DMS53 treated with DMSO at 0.1 percent for 48 hours (cell line): ENCODE data around the gene NRBP1.

ENCODE experiments used
- DNase-seq: peaks from one replicate; lab custom pipeline; 2025; ENCODE audit not compliant: unreplicated experiment; lab: John Stamatoyannopoulos, UW

Gene NRBP1

DNA sequence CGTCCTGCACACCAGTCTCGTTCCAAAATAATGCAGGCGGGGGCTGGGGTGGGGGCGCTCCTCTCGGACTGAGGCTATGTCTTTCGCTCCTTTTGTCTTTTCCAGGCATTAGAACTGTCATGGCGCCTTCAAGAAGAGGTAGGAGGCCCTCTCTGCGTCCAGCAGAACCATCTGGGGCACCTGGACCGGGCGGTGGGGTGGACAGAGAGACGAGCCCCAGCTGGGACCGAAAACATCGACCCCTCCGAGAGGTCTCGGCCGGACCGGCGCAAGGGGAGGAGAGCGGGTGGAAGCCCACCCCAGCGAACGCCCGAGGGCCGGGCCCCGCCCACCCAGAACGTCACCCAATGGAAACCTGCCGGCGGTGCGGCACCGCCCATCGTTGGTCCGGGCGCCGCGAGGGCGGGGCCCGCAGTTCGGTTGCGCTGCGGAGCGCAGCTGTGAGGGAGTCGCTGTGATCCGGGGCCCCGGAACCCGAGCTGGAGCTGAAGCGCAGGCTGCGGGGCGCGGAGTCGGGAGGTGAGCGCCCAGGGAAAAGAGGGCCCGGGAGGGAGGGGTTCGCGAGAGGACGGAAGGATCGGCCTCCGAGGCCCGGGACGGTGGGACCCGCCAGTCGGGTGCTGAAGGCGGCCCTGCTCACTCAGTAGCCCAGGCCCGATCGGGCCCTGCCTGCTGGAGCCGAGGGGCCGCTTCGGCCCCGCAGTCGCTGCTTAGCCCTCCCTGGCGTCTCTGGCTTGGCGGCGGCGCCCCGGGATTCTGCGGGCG lies at the start of gene NRBP1:
NRBP1 (plus strand) TSS at position 419 of the 765 bp plus-strand sequence. CDS start 4,643 bp downstream, outside the sequence.
- peak; percentile 59 for DNase-seq

DNA sequence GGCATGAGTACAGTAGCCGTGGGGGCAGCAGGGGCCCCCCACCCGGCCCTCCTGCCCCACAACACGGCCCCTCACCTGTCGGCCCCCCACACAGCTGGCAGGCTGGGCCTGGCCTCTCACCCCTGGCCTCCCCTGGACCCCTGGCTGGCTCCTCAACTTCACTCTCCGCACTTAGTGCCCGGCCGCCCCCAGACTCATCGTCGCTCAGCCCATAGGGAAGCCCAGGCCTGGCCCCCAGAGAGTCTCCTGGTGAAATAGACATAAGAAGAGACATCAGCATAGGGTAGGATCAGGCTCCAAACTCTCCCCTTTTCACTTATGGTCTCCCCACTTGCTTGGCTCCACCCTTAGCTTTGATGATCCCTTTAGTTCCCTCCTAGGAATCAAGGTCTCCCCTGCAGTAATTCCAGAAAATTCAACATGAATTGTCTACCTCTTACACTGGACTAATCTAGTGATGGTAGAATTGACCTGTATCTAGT lies 49.6 kb upstream of the NRBP1 start:
- no peak for DNase-seq

DNA sequence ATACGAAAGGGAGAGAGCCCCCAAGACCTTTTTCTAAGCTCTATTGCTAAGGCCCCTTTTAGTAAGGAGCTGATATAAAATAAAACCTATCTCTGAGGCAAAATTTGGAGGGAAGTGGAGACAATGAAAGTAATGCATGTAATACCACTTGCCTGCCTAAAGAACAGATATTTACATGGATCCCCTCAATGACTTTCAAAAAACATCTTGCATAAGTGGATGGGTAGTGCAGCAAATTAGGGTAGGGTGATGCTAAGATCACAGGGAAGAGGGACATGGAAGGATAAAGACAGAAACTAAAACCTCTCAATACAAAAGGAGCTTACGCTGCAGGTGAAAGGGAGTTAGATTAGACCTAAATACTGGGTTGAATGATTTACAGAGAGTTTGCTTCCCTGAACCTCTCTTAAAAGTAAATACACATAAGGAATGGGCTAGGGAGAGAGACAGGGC lies 49.0 kb upstream of the NRBP1 start:
- DNase-seq: no peak

DNA sequence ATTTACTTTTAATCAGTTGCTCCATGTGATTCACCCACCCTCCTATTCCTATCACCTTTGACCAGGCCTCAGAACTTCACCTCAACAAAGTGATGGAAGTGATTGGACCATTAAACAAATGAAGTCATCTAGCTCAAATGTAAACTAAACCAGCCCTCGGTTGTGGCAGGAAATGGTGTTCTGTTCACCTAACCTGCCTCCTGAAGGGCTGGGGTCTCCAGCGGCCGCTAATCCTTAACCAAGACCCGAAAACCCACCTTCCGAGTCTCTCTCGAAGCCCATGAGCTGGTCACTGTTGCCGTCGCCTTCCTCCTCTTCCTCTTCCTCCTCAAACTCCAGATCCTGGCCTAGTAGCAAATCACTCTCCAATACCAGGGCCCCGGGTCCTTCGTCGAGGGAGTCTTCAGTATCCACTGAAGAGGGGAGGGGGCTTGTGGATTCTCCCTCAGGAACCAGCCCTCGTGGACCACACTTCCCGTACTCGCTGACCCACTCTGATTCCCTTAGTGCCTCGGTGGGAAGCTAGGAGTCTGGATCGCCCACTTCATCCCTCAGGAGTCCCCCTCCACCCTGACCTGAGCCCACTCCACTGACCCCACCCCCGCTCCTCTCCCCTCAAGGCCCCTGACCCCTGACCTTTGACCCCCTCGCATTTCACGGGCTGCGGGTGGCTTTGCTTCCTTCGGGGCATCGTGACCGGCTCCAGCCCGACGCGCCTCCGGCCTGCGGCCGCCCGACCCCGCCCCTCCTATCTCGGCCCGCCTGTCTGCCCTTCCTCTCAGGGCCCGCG lies 48.4 kb upstream of the NRBP1 start:
- DNase-seq: peak; percentile 35

DNA sequence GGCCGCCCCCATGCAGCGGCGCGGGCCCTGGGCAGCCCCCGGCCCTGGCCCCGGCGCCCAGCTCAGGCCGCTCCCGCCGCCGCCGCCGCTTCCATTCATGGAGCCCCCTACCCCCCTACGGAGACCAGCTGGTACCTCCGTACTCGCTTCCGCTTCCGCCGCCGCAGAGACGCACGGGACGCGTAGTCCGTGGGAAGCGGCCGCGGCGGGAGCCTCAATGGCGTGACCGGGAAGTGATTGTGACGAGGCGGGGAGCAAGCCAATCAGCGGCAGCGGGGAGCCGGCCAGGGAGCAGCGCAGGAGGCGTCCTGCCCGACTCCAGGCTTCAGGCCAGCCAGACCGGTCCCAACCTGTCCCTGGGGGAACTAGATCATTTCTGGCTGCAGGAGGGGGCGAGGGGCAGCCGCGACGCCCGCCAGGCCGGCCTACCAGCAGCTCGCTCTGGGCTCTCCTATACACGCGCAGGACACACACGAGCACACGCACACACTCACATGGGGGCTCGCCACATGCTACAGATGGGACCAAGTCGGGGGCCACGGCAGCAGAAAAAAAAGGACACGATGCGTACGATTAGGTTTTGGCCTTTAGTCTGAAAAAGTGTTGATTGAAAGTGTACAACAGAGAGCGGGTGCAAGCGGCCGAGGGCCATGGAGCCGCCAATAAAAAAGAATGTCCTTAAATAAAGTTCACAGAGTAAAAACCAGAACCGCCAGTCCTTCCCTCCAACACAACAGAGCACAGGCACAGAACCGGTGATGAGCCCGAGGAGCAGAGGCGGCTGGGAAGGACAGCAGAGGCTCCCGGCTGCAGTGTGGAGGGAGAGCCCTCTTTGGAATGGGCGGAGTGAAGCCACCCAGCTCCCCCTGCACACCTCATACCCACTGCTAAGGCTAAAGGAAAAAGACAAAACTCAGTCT lies 47.5 kb upstream of the NRBP1 start, which contains the start of gene ZNF513:
ZNF513 (minus strand) TSS at position 109 of the 920 bp plus-strand sequence. CDS start 208 bp downstream, outside the sequence.
- peak; percentile 76 for DNase-seq

DNA sequence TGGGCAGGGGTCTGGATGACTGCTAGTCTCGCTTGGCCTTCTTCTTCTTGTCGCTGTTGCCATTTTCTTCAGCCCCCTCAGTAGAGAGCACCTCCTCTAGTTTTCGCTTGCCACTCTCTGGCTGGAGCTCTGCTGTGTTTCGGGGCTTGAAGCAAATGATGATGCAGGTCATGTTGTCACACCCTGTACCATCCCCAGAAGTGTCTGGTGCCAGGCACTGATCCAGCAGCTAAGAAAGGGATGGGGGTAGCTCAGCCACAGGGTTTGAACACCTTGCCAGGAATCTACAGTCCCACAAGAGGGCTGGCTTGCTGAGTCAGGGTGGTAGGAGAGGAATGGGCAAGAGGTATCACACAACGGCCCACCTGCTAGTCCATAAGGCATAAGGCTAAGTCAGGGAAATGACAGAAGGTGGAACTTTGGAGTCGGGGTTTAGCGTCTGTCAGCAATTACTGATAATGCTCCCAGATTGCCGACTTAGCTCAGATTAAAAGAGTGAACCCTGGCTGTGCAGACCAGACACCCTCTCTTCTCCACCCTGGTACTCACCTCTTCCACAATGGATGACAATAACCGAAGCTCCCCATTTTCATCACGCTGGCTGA lies 46.8 kb upstream of the NRBP1 start:
- no peak for DNase-seq

DNA sequence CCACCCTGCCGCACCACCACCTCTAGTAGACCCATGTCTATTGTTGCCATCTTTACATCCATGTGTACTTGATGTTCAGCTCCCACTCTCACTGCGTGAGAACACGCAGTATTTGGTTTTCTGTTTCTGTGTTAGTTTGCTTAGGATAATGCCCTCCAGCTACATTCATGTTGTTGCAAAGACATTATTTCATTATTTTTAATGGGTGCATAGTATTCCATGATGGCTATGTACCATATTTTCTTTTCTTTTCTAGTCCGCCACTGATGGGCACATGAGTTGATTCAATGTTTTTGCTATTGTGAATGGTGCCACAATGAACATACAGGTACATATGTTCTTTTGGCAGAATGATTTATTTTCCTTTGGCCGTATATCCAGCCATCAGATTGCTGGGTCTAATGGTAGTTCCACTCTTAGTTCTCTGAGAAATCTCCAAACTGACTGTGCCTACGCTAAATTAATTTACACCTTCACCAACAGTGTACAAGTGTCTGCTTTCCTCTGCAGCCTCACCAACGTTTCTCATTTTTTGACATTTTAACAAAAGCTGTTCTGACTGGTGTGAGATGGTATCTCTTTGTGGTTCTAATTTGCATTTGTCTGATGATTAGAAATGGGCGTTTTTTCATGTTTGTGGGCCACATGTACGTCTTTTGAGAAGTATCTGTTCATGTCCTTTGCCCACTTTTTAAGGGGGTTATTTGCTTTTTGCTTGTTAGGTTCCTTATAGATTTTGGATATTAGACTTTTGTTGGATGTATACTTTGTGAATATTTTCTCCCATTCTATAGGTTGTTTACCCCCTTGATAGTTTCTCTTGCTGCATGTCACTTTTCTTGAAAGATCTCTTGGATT lies 37.4 kb upstream of the NRBP1 start:
- no peak for DNase-seq

DNA sequence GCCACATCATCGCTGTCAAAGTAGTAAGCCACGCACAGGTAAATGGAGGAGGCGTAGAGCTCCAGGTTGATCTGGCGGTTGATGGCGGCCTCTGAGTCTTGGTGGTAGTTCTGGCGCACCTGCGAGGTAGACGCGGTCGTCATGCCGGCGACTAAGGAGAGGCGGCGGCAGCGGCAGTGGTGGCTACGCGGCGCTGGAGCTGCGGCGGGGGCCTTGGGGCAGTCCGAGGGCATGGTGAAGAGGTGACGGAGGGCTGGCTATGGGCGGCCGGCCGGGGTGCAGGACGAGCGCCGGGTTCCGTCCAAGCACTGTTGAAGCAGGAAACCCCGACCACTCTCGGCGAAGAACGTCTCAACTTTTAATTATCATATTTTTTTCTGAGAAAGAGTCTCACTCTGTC lies 35.2 kb upstream of the NRBP1 start:
- no peak for DNase-seq

DNA sequence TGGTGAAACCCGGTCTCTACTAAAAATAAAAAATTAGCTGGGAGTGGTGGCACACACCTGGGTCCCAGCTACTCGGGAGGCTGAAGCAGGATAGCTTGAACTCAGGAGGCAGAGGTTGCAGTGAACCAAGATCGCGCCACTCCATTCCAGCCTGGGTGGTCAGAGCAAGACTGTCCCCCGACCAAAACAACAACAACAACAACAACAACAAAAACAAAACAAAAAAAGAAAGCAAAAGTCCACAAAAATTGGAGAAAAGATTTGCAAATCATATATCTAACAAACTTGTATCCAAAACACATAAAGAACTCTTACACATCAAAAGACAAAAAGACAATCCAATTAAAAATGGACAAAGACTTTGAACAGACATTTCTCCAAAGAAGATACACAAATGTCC lies 29.5 kb upstream of the NRBP1 start:
- DNase-seq: no peak

DNA sequence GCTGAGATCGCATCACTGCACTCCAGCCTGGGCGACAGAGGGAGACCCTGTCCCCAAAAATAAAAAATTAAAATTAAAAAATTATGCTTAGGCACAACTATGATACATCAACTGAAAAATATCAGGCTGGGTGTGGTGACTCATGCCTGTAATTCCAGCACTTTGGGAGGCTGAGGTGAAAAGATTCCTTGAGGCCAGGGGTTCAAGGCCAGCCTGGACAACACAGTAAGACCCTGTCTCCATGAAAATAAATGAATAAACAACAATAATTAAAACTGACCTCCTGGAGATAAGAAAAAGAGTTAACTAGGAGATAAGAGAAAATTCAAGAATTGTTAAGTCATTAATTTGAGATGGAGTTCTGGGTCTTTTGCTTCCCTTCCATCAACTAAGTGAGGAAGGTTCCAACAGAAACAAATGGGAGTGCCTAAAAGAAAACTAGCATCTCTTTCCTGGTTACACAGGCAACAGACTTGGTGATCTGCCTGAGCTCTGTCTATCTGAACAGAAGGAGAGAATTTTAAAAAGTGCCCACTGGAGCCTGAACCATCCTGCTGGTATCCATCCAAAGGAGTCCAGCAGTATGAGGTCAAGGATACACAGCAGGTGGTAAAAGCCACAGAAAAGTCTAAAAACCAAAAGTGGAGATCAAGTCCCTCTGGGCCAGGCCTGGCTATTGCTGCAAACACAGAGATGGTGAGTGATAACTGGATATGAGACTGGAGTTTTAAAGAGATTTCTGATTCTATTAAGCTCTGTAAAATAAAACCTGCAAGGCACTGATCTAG lies 27.9 kb upstream of the NRBP1 start:
- DNase-seq: no peak

DNA sequence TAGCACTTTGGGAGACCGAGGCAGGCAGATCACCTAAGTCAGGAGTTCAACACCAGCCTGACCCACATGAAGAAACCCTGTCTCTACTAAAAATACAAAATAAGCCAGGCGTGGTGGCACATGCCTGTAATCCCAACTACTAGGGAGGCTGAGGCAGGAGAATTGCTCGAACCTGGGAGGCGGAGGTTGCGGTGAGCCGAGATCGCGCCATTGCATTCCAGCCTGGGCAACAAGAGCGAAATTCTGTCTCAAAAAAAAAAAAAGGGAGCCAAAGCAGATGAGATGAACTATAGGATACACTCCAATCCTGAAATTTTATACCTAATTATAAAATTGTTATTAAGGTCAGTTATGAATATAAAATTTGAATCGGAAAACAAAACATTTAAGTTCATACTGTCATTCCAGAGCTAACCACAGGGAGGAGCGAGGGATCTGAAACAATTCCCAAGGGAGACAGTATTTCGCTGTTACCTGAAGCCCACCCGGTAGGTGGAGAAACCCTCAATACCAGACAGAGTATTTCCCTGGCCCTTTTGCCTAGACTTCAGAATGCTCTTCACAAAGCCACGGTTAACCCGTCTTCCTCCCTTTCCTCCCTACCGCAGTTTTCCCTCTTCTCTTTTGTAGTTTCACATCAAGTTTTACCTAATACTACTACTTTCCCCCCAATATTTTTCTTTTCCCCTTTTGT lies 20.5 kb upstream of the NRBP1 start:
- DNase-seq: no peak

DNA sequence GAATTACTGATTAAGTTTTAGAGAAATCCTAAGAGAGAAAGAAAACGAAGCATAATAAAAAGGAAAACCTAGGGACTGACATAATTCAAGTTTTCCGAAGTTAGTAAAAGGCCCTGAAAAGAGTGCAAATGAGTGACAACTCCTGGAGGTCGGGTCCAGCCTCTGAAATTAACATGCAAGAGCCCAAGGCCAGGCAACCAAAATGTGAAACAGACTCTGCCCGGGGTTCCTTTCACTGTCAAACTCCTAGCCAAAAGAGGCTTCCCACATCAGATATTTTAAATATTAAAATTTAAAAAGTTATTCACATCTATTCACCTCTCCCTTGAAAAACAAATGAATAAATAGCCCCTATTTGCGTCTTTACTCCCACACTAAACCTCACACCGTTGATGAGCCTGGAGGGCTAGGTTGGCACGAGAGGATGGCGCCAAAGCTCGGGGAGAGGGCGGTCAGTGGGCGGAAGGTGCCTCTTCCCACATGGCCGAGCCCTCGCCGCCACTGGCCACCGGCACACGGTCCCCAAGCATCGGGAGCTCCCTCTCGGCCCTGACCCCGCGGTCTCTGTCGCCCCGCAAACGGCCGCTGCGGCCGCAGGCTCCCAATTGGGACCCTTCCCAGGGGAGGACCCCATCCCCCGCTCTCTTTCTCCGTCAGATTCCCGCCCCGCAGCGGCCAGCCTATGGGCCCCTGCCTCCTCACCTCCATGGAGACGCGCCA lies 19.7 kb upstream of the NRBP1 start:
- no peak for DNase-seq

DNA sequence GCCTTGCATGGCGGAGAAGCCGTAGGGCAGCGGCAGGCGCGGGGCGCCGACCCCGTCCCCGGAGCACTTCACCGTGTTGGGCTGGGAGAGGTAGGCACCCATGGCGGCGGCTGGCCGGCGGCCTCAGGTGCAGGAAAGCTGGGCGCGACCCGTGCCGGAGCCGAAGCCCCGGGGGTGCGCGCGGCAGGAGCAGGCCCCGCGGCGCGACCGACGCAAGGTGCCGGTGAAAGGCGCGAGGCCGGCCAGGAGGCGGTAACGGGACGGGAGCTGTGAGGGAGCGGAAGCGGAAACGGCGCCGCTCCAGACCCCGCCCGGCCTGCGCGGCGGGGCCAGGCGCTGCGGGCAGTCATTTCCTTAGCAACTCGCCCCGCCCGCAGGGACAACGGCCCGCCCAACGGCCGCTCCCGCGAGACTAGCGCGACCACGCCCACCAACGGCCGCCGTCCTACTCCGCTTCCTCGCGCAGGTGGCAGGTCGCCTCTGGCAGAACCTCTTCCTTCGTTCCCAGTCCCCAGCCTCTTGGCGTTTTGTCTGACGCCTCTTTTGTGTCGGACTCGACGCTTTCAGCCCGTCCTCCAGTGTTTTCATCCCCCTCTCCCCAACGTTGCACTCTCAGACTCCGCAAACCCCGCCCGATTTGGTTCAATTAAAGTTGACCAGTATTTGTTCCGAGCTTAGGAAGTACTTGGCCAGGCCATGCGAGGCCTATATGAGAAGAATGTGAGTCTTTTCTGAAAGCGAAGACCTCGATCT lies 18.9 kb upstream of the NRBP1 start, which contains the start of gene PPM1G:
PPM1G (minus strand) TSS at position 271 of the 753 bp plus-strand sequence; CDS start at position 102, 169 bp downstream.
- DNase-seq: peak; percentile 86

DNA sequence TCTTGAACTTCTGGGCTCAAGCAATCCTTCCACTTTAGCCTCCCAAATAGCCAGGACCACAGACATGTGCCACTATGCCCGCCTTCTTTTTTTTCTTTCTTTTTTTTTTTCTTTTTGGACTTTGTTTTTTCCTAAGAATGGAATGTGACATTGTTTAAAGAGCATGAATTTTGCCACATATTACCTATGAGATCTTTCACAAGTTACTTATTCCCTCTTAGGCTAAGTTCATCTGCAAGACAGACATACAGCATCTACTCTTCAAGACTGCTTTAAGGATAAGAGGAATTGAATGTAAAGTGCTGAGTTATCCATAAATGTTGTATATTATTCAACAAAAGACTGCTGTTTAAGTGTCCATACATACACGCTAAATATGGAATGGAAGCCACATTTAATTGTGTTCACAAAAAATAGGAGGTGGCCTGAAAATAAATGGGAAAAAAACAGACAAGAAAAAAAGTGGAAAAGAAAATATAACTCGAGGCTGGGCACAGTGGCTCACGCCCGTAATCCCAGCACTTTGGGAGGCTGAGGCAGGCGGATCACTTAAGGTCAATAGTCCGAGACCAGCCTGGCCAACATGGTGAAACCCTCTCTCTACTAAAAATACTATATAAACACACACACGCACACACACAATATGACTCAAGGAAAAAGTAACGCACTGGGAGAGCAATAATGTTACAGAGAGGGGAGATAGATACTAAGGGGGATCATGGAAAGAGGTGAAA lies 15.8 kb upstream of the NRBP1 start:
- DNase-seq: no peak

DNA sequence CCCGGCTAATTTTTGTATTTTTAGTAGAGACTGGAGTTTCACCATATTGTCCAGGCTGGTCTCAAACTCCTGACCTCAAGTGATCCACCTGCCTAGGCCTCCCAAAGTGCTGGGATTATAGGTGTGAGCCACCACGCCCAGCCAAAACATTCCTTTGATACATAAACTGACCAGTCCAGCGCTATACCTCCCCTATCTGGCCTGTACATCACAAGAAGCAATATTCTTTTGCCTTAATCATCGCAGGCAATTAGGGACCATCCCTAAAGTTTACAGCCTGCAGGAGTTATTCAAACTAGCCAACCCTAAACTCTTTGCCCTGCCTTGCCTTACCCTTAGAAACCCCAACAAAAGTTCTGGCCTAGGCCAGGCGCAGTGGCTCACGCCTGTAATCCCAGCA lies 12.3 kb upstream of the NRBP1 start:
- DNase-seq: no peak

DNA sequence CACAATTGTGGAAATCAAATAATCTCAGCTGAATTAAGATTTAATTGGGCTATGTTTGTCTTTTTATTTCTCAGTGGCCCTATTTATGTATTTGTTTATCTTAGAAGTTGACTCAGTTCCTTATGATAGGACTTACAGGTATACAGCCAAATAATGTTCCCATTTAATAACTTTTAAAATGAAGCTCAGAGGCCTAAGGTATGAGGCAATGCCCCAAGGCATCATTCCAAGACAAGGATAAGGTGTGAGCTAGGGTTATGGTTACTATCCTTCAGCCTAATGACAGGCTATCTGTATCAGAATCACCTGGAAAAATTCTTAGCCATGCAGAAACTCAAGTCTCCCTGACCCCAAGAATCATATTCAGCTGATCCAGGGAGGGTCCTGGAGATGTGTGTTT lies 7.4 kb upstream of the NRBP1 start:
- DNase-seq: no peak
